Measurements from ENCODE around the gene ADCY2.

DNA sequence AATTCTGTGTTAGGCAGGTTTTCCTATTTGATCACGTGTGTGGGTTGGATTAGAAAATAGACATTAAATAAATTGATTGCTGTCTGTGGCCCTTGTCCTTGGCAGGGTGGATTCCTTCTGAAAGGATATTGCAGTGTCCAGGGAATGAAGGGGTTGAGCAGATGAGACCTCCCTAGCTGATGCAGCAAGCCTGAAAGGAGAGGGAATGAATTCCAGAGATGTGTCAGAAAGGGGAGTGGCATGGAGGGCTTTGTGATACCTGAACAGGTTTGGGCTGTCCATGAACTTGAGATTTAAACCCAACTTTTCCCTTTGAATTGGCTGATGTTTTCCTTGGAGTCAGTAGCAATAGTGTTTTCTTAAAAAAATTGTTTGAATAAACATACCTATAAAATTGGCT, 66.8 kb downstream of the ADCY2 start:
- TF ChIP-seq POLR2A (IDR thresholded peaks at IDR 0.05) = no peak
- TF ChIP-seq, protein P1, sequence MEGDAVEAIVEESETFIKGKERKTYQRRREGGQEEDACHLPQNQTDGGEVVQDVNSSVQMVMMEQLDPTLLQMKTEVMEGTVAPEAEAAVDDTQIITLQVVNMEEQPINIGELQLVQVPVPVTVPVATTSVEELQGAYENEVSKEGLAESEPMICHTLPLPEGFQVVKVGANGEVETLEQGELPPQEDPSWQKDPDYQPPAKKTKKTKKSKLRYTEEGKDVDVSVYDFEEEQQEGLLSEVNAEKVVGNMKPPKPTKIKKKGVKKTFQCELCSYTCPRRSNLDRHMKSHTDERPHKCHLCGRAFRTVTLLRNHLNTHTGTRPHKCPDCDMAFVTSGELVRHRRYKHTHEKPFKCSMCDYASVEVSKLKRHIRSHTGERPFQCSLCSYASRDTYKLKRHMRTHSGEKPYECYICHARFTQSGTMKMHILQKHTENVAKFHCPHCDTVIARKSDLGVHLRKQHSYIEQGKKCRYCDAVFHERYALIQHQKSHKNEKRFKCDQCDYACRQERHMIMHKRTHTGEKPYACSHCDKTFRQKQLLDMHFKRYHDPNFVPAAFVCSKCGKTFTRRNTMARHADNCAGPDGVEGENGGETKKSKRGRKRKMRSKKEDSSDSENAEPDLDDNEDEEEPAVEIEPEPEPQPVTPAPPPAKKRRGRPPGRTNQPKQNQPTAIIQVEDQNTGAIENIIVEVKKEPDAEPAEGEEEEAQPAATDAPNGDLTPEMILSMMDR (IDR thresholded peaks at IDR 0.05) = no peak

All from right lobe of liver (tissue), 4 donors.